OCI-LY1 (cell line): ENCODE data around the gene BCR.

Experiments
- CTCF ChIP-seq: fragments of 200-600 bp; sonication (generic), shearing (Covaris generic); IDR thresholded peaks from 2 replicates; pipeline ENCODE4 v1.5.1; 2017; ENCODE audit warnings: mild to moderate bottlenecking, antibody characterized with exemption, low read length, moderate library complexity, mixed read lengths
- EZH2 ChIP-seq: fragments of 200-600 bp; sonication (generic), shearing (Covaris generic); IDR thresholded peaks from 2 replicates; pipeline ENCODE4 v1.8.0; 2017; ENCODE audit warnings: borderline replicate concordance, mixed run types, mild to moderate bottlenecking, antibody characterized with exemption, low read length, moderate library complexity, mixed read lengths

DNA sequence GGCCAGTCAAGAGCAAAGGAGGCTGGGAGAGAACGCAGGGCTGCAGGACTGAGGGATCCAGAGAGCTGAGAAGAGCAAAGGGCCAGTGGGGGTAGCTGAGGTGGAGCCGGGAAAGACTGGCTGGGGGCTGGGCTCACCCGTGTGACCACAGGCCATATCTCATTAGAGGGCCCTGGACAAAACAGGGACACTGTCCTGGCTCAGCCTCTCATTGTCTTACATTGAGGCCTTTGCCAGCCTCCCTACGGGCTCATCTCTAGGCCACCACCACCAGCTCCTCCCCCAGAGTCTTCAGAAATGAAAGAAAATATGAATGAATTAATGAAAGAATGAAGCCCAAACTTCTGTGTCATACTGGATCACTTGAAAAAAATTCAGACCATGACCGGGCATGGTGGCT lies 25.8 kb upstream of the BCR start:
- TF ChIP-seq EZH2 (no peak), CTCF (no peak)
